Activated naive CD8-positive, alpha-beta T cell (primary cell): ENCODE results near the gene PRDM5.

Experiments used
- H3K27ac Mint-ChIP-seq: one replicate; pipeline ENCODE4 v1.8.0; 2021; ENCODE audit warnings: mixed read lengths
- H3K27me3 Mint-ChIP-seq: one replicate; pipeline ENCODE4 v1.8.0; 2021; ENCODE audit warnings: mixed read lengths
- H3K36me3 Mint-ChIP-seq: one replicate; pipeline ENCODE4 v1.8.0; 2021; ENCODE audit warnings: mixed read lengths
- H3K4me1 Mint-ChIP-seq: one replicate; pipeline ENCODE4 v1.8.0; 2021; ENCODE audit warnings: low read depth, mixed read lengths
- H3K4me3 Mint-ChIP-seq: one replicate; pipeline ENCODE4 v1.8.0; 2021; ENCODE audit warnings: mild to moderate bottlenecking, mixed read lengths
- H3K9me3 Mint-ChIP-seq: one replicate; pipeline ENCODE4 v1.8.0; 2021; ENCODE audit warnings: low read depth, mixed read lengths

PRDM5 gene

GRCh38 chr4:120796271-120796670 is 126.3 kb downstream of the PRDM5 start:
- H3K36me3 Mint-ChIP-seq, result no peaks in the 10 kb centered on the region
- H3K27me3 Mint-ChIP-seq, result no peaks in the 10 kb centered on the region
- H3K4me1 Mint-ChIP-seq, result peaks cover 7% of the 10 kb centered on the region
- H3K9me3 Mint-ChIP-seq, result no peaks in the 10 kb centered on the region
- no peak overlapping the region for H3K27ac Mint-ChIP-seq
- H3K4me3 Mint-ChIP-seq, result no peak overlapping the region

- Mint-ChIP-seq H3K36me3 (peaks cover 3% of the 10 kb centered on the region), H3K4me1 (peaks cover 1% of the 10 kb centered on the region)
Measured at GRCh38 chr4:120785202-120785601, 137.3 kb downstream of the PRDM5 start.

GRCh38 chr4:120777459-120777858 is 145.1 kb downstream of the PRDM5 start:
- H3K36me3 Mint-ChIP-seq, result no peaks in the 10 kb centered on the region
- no peak overlapping the region for H3K4me3 Mint-ChIP-seq
- H3K9me3 Mint-ChIP-seq, result no peaks in the 10 kb centered on the region
- H3K4me1 Mint-ChIP-seq, result no peaks in the 10 kb centered on the region
- H3K27ac Mint-ChIP-seq, result no peak overlapping the region
- H3K27me3 Mint-ChIP-seq, result no peaks in the 10 kb centered on the region

More at GRCh38 chr4:120785202-120785601, 137.3 kb downstream of the PRDM5 start:
- Mint-ChIP-seq H3K27me3 (no peaks in the 10 kb centered on the region), H3K27ac (no peak overlapping the region), H3K4me3 (no peak overlapping the region), H3K9me3 (no peaks in the 10 kb centered on the region)

GRCh38 chr4:120775431-120775830 is 147.1 kb downstream of the PRDM5 start:
- Mint-ChIP-seq H3K9me3 (no peaks in the 10 kb centered on the region), H3K4me3 (no peak overlapping the region), H3K27me3 (no peaks in the 10 kb centered on the region)

GRCh38 chr4:120773641-120774040 is 148.9 kb downstream of the PRDM5 start:
- Mint-ChIP-seq H3K27me3 (no peaks in the 10 kb centered on the region), H3K9me3 (no peaks in the 10 kb centered on the region), H3K4me1 (no peaks in the 10 kb centered on the region), H3K36me3 (no peaks in the 10 kb centered on the region), H3K4me3 (no peak overlapping the region), H3K27ac (no peak overlapping the region)

More at GRCh38 chr4:120775431-120775830, 147.1 kb downstream of the PRDM5 start:
- Mint-ChIP-seq H3K27ac (no peak overlapping the region), H3K36me3 (no peaks in the 10 kb centered on the region), H3K4me1 (no peaks in the 10 kb centered on the region)

- Mint-ChIP-seq H3K27ac (no peak overlapping the region), H3K4me3 (no peak overlapping the region)
Measured at GRCh38 chr4:120771907-120772306, 150.6 kb downstream of the PRDM5 start.

GRCh38 chr4:120770897-120771296 is 151.6 kb downstream of the PRDM5 start:
- peaks cover 2% of the 10 kb centered on the region for H3K27me3 Mint-ChIP-seq
- H3K4me1 Mint-ChIP-seq, result no peaks in the 10 kb centered on the region
- H3K27ac Mint-ChIP-seq, result no peak overlapping the region
- H3K9me3 Mint-ChIP-seq, result peaks cover 3% of the 10 kb centered on the region
- no peak overlapping the region for H3K4me3 Mint-ChIP-seq
- peaks cover 4% of the 10 kb centered on the region for H3K36me3 Mint-ChIP-seq

More at GRCh38 chr4:120771907-120772306, 150.6 kb downstream of the PRDM5 start:
- Mint-ChIP-seq H3K36me3 (peaks cover 4% of the 10 kb centered on the region), H3K27me3 (peaks cover 2% of the 10 kb centered on the region), H3K9me3 (peaks cover 3% of the 10 kb centered on the region), H3K4me1 (no peaks in the 10 kb centered on the region)

GRCh38 chr4:120769227-120769626 is 153.3 kb downstream of the PRDM5 start:
- Mint-ChIP-seq H3K4me1 (no peaks in the 10 kb centered on the region), H3K9me3 (peaks cover 3% of the 10 kb centered on the region), H3K27ac (no peak overlapping the region), H3K36me3 (peaks cover 4% of the 10 kb centered on the region), H3K4me3 (no peak overlapping the region), H3K27me3 (peaks cover 2% of the 10 kb centered on the region)

GRCh38 chr4:120765260-120765680 is 157.3 kb downstream of the PRDM5 start:
- H3K9me3 Mint-ChIP-seq, result peaks cover 3% of the 10 kb centered on the region
- peaks cover 4% of the 10 kb centered on the region for H3K36me3 Mint-ChIP-seq
- H3K27ac Mint-ChIP-seq, result no peak overlapping the region
- H3K4me1 Mint-ChIP-seq, result no peaks in the 10 kb centered on the region
- H3K4me3 Mint-ChIP-seq, result no peak overlapping the region
- peaks cover 2% of the 10 kb centered on the region for H3K27me3 Mint-ChIP-seq

- Mint-ChIP-seq H3K27ac (no peak overlapping the region), H3K4me3 (no peak overlapping the region), H3K9me3 (peaks cover 3% of the 10 kb centered on the region), H3K4me1 (no peaks in the 10 kb centered on the region), H3K27me3 (peaks cover 2% of the 10 kb centered on the region), H3K36me3 (peaks cover 4% of the 10 kb centered on the region)
Measured at GRCh38 chr4:120763650-120764049, 158.9 kb downstream of the PRDM5 start.

- no peaks in the 10 kb centered on the region for H3K36me3 Mint-ChIP-seq
- H3K4me1 Mint-ChIP-seq, result no peaks in the 10 kb centered on the region
- no peak overlapping the region for H3K4me3 Mint-ChIP-seq
- no peaks in the 10 kb centered on the region for H3K27me3 Mint-ChIP-seq
- H3K27ac Mint-ChIP-seq, result no peak overlapping the region
- no peaks in the 10 kb centered on the region for H3K9me3 Mint-ChIP-seq
Measured at GRCh38 chr4:120761070-120761469, 161.5 kb downstream of the PRDM5 start.

GRCh38 chr4:120760047-120760446 is 162.5 kb downstream of the PRDM5 start:
- Mint-ChIP-seq H3K36me3 (no peaks in the 10 kb centered on the region), H3K4me3 (no peak overlapping the region), H3K4me1 (no peaks in the 10 kb centered on the region)

GRCh38 chr4:120755864-120756263 is 166.7 kb downstream of the PRDM5 start:
- Mint-ChIP-seq H3K27me3 (no peaks in the 10 kb centered on the region), H3K36me3 (peaks cover 6% of the 10 kb centered on the region), H3K4me1 (no peaks in the 10 kb centered on the region), H3K4me3 (no peak overlapping the region), H3K9me3 (no peaks in the 10 kb centered on the region), H3K27ac (no peak overlapping the region)

More at GRCh38 chr4:120760047-120760446, 162.5 kb downstream of the PRDM5 start:
- no peak overlapping the region for H3K27ac Mint-ChIP-seq
- H3K27me3 Mint-ChIP-seq, result no peaks in the 10 kb centered on the region
- H3K9me3 Mint-ChIP-seq, result no peaks in the 10 kb centered on the region

- Mint-ChIP-seq H3K36me3 (peaks cover 12% of the 10 kb centered on the region), H3K9me3 (no peaks in the 10 kb centered on the region), H3K27me3 (no peaks in the 10 kb centered on the region), H3K4me1 (no peaks in the 10 kb centered on the region), H3K4me3 (no peak overlapping the region), H3K27ac (no peak overlapping the region)
Measured at GRCh38 chr4:120754590-120754989, 167.9 kb downstream of the PRDM5 start.

- Mint-ChIP-seq H3K27ac (no peak overlapping the region), H3K9me3 (no peaks in the 10 kb centered on the region), H3K36me3 (peaks cover 12% of the 10 kb centered on the region), H3K4me1 (peaks cover 6% of the 10 kb centered on the region), H3K4me3 (no peak overlapping the region), H3K27me3 (no peaks in the 10 kb centered on the region)
Measured at GRCh38 chr4:120753854-120754253, 168.7 kb downstream of the PRDM5 start.

GRCh38 chr4:120750152-120750525 is 172.4 kb downstream of the PRDM5 start:
- Mint-ChIP-seq H3K4me3 (no peak overlapping the region), H3K9me3 (no peaks in the 10 kb centered on the region), H3K4me1 (peaks cover 8% of the 10 kb centered on the region), H3K27me3 (no peaks in the 10 kb centered on the region), H3K27ac (no peak overlapping the region), H3K36me3 (peaks cover 12% of the 10 kb centered on the region)
